Measurements from ENCODE around the gene PERM1. TPM values are rescaled to one million over a fixed set of nuclear protein-coding genes. Genes with fewer than 3 reads are reported as not detected.
"Not testable (repeated sequence)": the region's sequence is repeated elsewhere in the genome, so short reads cannot be mapped to it uniquely, and the experiment has no call there.

PERM1 gene
- total RNA-seq, 1 donor from 2014 or later = 0.47 TPM

- no peak for DNase-seq
These were observed 16.3 kb upstream of the PERM1 start for GRCh38 chr1:997993-998744.

- no peak for DNase-seq
These were observed 15.8 kb upstream of the PERM1 start for GRCh38 chr1:997713-997992.

- DNase-seq = no peak
These were observed 15.2 kb upstream of the PERM1 start for GRCh38 chr1:996851-997712.

GRCh38 chr1:995665-996633 is 14.1 kb upstream of the PERM1 start:
- DNase-seq = no peak

GRCh38 chr1:994546-994945 is 12.7 kb upstream of the PERM1 start:
- not testable (repeated sequence) for DNase-seq

- DNase-seq = no peak
These were observed 11.6 kb upstream of the PERM1 start for GRCh38 chr1:993379-993995.

- DNase-seq = no peak
These were observed 10.5 kb upstream of the PERM1 start for GRCh38 chr1:992362-992761.

- no peak for DNase-seq
These were observed 10.0 kb upstream of the PERM1 start for GRCh38 chr1:991895-992294.

- DNase-seq = not testable (repeated sequence)
These were observed 9.4 kb upstream of the PERM1 start for GRCh38 chr1:991275-991674.

- not testable (repeated sequence) for DNase-seq
These were observed 6.2 kb upstream of the PERM1 start for GRCh38 chr1:988061-988460.

GRCh38 chr1:985126-985525 is 3.2 kb upstream of the PERM1 start:
- DNase-seq = no peak

- DNase-seq = no peak
These were observed 2.6 kb upstream of the PERM1 start for GRCh38 chr1:984476-984814.

- no peak for DNase-seq
These were observed 2.0 kb upstream of the PERM1 start for GRCh38 chr1:983798-984475.

GRCh38 chr1:982765-983436 is 1.0 kb upstream of the PERM1 start:
- no peak for DNase-seq

- DNase-seq = no peak
These were observed 370 bp downstream of the PERM1 start for GRCh38 chr1:981491-981954.

GRCh38 chr1:980602-981395 is 1.1 kb downstream of the PERM1 start:
- no peak for DNase-seq

- DNase-seq = no peak
These were observed 1.7 kb downstream of the PERM1 start for GRCh38 chr1:980137-980571.

GRCh38 chr1:979744-980072 is 2.2 kb downstream of the PERM1 start:
- no peak for DNase-seq

GRCh38 chr1:978835-979743 is 2.8 kb downstream of the PERM1 start:
- DNase-seq = no peak

Data from occipital lobe (tissue), 2 donors.